OCI-LY1 (cell line): ENCODE results near the gene FARP1.

Experiments used
- H2AFZ ChIP-seq: fragments of 200-600 bp; sonication (generic), shearing (Covaris generic); 2 replicates; pipeline ENCODE4 v1.6.0; 2014; ENCODE audit warnings: antibody characterized with exemption, mild to moderate bottlenecking, low read length
- H3F3A ChIP-seq: fragments of 200-600 bp; sonication (generic), shearing (Covaris generic); 2 replicates; pipeline ENCODE4 v1.6.0; 2014; ENCODE audit warnings: mild to moderate bottlenecking, antibody characterized with exemption, low read length, moderate library complexity; ENCODE audit not compliant: insufficient read depth
- H3K27ac ChIP-seq: fragments of 200-600 bp; sonication (generic); 2 replicates; pipeline ENCODE4 v1.5.1; 2014; ENCODE audit warnings: low read length, mixed run types, mild to moderate bottlenecking, low read depth; ENCODE audit not compliant: poor library complexity, severe bottlenecking
- H3K27me3 ChIP-seq: fragments of 200-600 bp; sonication (generic); 2 replicates; pipeline ENCODE4 v1.6.0; 2014; ENCODE audit warnings: antibody characterized with exemption, mild to moderate bottlenecking, low read length, moderate library complexity; ENCODE audit not compliant: insufficient read depth
- H3K36me3 ChIP-seq: fragments of 200-600 bp; sonication (generic); 2 replicates; pipeline ENCODE4 v1.6.1; 2014; ENCODE audit warnings: mild to moderate bottlenecking, antibody characterized with exemption, low read length, moderate library complexity, mixed read lengths; ENCODE audit not compliant: insufficient read depth
- H3K4me1 ChIP-seq: fragments of 200-600 bp; sonication (generic); 2 replicates; pipeline ENCODE4 v1.5.1; 2014; ENCODE audit warnings: mild to moderate bottlenecking, low read length, moderate library complexity; ENCODE audit not compliant: insufficient read depth, severe bottlenecking
- H3K4me2 ChIP-seq: fragments of 200-600 bp; sonication (generic), shearing (Covaris generic); 2 replicates; pipeline ENCODE4 v1.6.1; 2014; ENCODE audit warnings: low read length
- H3K4me3 ChIP-seq: fragments of 200-600 bp; sonication (generic); 2 replicates; pipeline ENCODE4 v1.5.1; 2014; ENCODE audit warnings: low read length, low read depth, mild to moderate bottlenecking, mixed read lengths; ENCODE audit not compliant: poor library complexity, severe bottlenecking
- H3K79me2 ChIP-seq: fragments of 200-600 bp; shearing (Covaris generic); 2 replicates; pipeline ENCODE4 v1.6.1; 2016; ENCODE audit warnings: mixed run types, low read length, mixed read lengths; ENCODE audit not compliant: insufficient read depth
- H3K9ac ChIP-seq: fragments of 200-600 bp; sonication (generic), shearing (Covaris generic); 2 replicates; pipeline ENCODE4 v1.6.1; 2014; ENCODE audit warnings: mild to moderate bottlenecking, low read length, mixed read lengths
- H3K9me2 ChIP-seq: fragments of 200-600 bp; sonication (generic), shearing (Covaris generic); 2 replicates; pipeline ENCODE4 v1.6.1; 2014; ENCODE audit warnings: low read depth, mild to moderate bottlenecking, low read length, mixed read lengths
- H3K9me3 ChIP-seq: fragments of 200-600 bp; shearing (Covaris generic); 2 replicates; pipeline ENCODE4 v1.6.1; 2014; ENCODE audit warnings: low read length, mixed read lengths
- H4K20me1 ChIP-seq: fragments of 200-600 bp; sonication (generic), shearing (Covaris generic); 2 replicates; pipeline ENCODE4 v1.6.0; 2016; ENCODE audit warnings: mild to moderate bottlenecking, low read length; ENCODE audit not compliant: insufficient read depth
- CTCF ChIP-seq: fragments of 200-600 bp; sonication (generic), shearing (Covaris generic); IDR thresholded peaks from 2 replicates; pipeline ENCODE4 v1.5.1; 2017; ENCODE audit warnings: mild to moderate bottlenecking, antibody characterized with exemption, low read length, moderate library complexity, mixed read lengths
- EZH2 ChIP-seq: fragments of 200-600 bp; sonication (generic), shearing (Covaris generic); IDR thresholded peaks from 2 replicates; pipeline ENCODE4 v1.8.0; 2017; ENCODE audit warnings: borderline replicate concordance, mixed run types, mild to moderate bottlenecking, antibody characterized with exemption, low read length, moderate library complexity, mixed read lengths

The FARP1 gene

GRCh38 chr13:98439896-98440295 lies 297.0 kb downstream of the FARP1 start:
- no peaks in the 10 kb centered on the region for H3K79me2 ChIP-seq
- no peak overlapping the region for H3K4me2 ChIP-seq
- no peak for TF ChIP-seq CTCF
- TF ChIP-seq EZH2: no peak
- no peak overlapping the region for H2AFZ ChIP-seq
- H3K36me3 ChIP-seq: no peaks in the 10 kb centered on the region
- no peaks in the 10 kb centered on the region for H3K4me1 ChIP-seq
- H4K20me1 ChIP-seq: no peaks in the 10 kb centered on the region
- H3F3A ChIP-seq: no peaks in the 10 kb centered on the region
- H3K4me3 ChIP-seq: no peak overlapping the region
- H3K9me3 ChIP-seq: no peaks in the 10 kb centered on the region
- no peak overlapping the region for H3K27ac ChIP-seq
- H3K9me2 ChIP-seq: no peaks in the 10 kb centered on the region
- H3K27me3 ChIP-seq: 0 out of 2 replicates have a peak, but pooled peaks cover 4% of the 10 kb centered on the region
- no peak overlapping the region for H3K9ac ChIP-seq

- Histone ChIP-seq H3K4me3 (no peak overlapping the region), H4K20me1 (no peaks in the 10 kb centered on the region), H3K27ac (no peak overlapping the region), H3K4me2 (no peak overlapping the region), H3K79me2 (no peaks in the 10 kb centered on the region), H3F3A (no peaks in the 10 kb centered on the region), H3K36me3 (no peaks in the 10 kb centered on the region), H3K4me1 (peaks cover 2% of the 10 kb centered on the region), H3K9ac (no peak overlapping the region), H3K9me2 (no peaks in the 10 kb centered on the region), H3K27me3 (0 out of 2 replicates have a peak, but pooled peaks cover 4% of the 10 kb centered on the region), H2AFZ (no peak overlapping the region), H3K9me3 (no peaks in the 10 kb centered on the region)
- TF ChIP-seq EZH2 (no peak), CTCF (no peak)
Measured at GRCh38 chr13:98440390-98441055, 297.6 kb downstream of the FARP1 start.

GRCh38 chr13:98441056-98441676 lies 298.3 kb downstream of the FARP1 start:
- TF ChIP-seq EZH2 (no peak), CTCF (no peak)
- no peaks in the 10 kb centered on the region for H4K20me1 ChIP-seq
- no peaks in the 10 kb centered on the region for H3K36me3 ChIP-seq
- H3K9me2 ChIP-seq: no peaks in the 10 kb centered on the region
- no peak overlapping the region for H3K4me2 ChIP-seq
- no peaks in the 10 kb centered on the region for H3F3A ChIP-seq
- H3K4me1 ChIP-seq: peaks cover 4% of the 10 kb centered on the region
- H3K27me3 ChIP-seq: 0 out of 2 replicates have a peak, but pooled peaks cover 4% of the 10 kb centered on the region
- no peak overlapping the region for H3K27ac ChIP-seq
- no peak overlapping the region for H2AFZ ChIP-seq
- H3K4me3 ChIP-seq: no peak overlapping the region
- no peak overlapping the region for H3K9ac ChIP-seq
- H3K79me2 ChIP-seq: no peaks in the 10 kb centered on the region
- H3K9me3 ChIP-seq: no peaks in the 10 kb centered on the region
